ENCODE data around the gene NIFK.

GRCh38 chr2:121723316-121723715 is 13.4 kb downstream of the NIFK start:
- TF ChIP-seq CTCF (IDR thresholded peaks at IDR 0.05): no peak
- TF ChIP-seq POLR2A (IDR thresholded peaks at IDR 0.05; ENCODE audit: low read depth): no peak
- TF ChIP-seq POLR2AphosphoS5 (IDR thresholded peaks at IDR 0.05): no peak
